NCI-H2171 (cell line): ENCODE measurements around the gene ATE1.
"Not testable (repeated sequence)": the region's sequence is repeated elsewhere in the genome, so short reads cannot be mapped to it uniquely, and the experiment has no call there.

ENCODE experiments used
- DNase-seq: peaks from one replicate; lab custom pipeline; 2025; lab: John Stamatoyannopoulos, UW

The ATE1 gene

GRCh38 chr10:121927841-121928527 is at the start of gene ATE1:
Gene ATE1, minus strand, starts transcription at chr10:121928031. Its CDS starts 82 bp downstream, at chr10:121927949.
- peak; percentile 77 for DNase-seq

- no peak for DNase-seq
Measured at GRCh38 chr10:121976607-121977006, 48.8 kb upstream of the ATE1 start.

- DNase-seq, result no peak
Measured at GRCh38 chr10:121975295-121976086, 47.7 kb upstream of the ATE1 start.

- DNase-seq, result peak; percentile 55
Measured at GRCh38 chr10:121974535-121975294, 46.9 kb upstream of the ATE1 start, which contains the start of gene NSMCE4A. Gene NSMCE4A, minus strand, starts transcription at chr10:121975217. Its CDS starts 52 bp downstream, at chr10:121975165.

GRCh38 chr10:121974019-121974534 is 46.2 kb upstream of the ATE1 start:
- DNase-seq, result no peak

GRCh38 chr10:121969086-121969485 is 41.3 kb upstream of the ATE1 start:
- not testable (repeated sequence) for DNase-seq

- DNase-seq, result no peak
Measured at GRCh38 chr10:121965996-121966395, 38.2 kb upstream of the ATE1 start.

- DNase-seq, result no peak
Measured at GRCh38 chr10:121961456-121961855, 33.6 kb upstream of the ATE1 start.

GRCh38 chr10:121959671-121960070 is 31.8 kb upstream of the ATE1 start:
- no peak for DNase-seq

- no peak for DNase-seq
Measured at GRCh38 chr10:121956111-121957061, 28.6 kb upstream of the ATE1 start.

GRCh38 chr10:121952226-121952625 is 24.4 kb upstream of the ATE1 start:
- DNase-seq, result no peak

GRCh38 chr10:121949451-121949850 is 21.6 kb upstream of the ATE1 start:
- no peak for DNase-seq

- DNase-seq, result no peak
Measured at GRCh38 chr10:121949049-121949448, 21.2 kb upstream of the ATE1 start.

- DNase-seq, result no peak
Measured at GRCh38 chr10:121947343-121948330, 19.8 kb upstream of the ATE1 start.

- DNase-seq, result no peak
Measured at GRCh38 chr10:121942749-121943416, 15.1 kb upstream of the ATE1 start.

- no peak for DNase-seq
Measured at GRCh38 chr10:121941532-121941931, 13.7 kb upstream of the ATE1 start.

- DNase-seq, result no peak
Measured at GRCh38 chr10:121936295-121936694, 8.5 kb upstream of the ATE1 start.

GRCh38 chr10:121935702-121936101 is 7.9 kb upstream of the ATE1 start:
- DNase-seq, result no peak
